GM12892 (cell line): ENCODE results near the gene ZRANB3.

Experiments used
- DNase-seq: peaks from one replicate; pipeline ENCODE4 v3.0.0; 2011; ENCODE audit not compliant: insufficient read length
- FAIRE-seq: peaks from 2 replicates; lab custom pipeline; 2011; peaks lifted over from hg19 to GRCh38; lab: Jason Lieb, UNC
- POLR2A ChIP-seq: IDR thresholded peaks from 2 replicates; pipeline ENCODE4 v1.6.1; 2011; ENCODE audit warnings: low read depth, low read length, control low read depth
- POLR2AphosphoS5 ChIP-seq: IDR thresholded peaks from 2 replicates; pipeline ENCODE4 v1.6.1; 2011; ENCODE audit warnings: low read depth, low read length, control low read depth
- TAF1 ChIP-seq: IDR thresholded peaks from 2 replicates; pipeline ENCODE4 v1.6.1; 2011; ENCODE audit warnings: low read depth, mild to moderate bottlenecking, control low read depth, low read length, borderline replicate concordance

ZRANB3 gene

GRCh38 chr2:135179689-135180088 lies 351.3 kb downstream of the ZRANB3 start:
- DNase-seq (no peak), FAIRE-seq (no peak)
- TF ChIP-seq POLR2A (no peak), POLR2AphosphoS5 (no peak), TAF1 (no peak)

- TF ChIP-seq TAF1 (no peak), POLR2AphosphoS5 (no peak), POLR2A (no peak)
- FAIRE-seq = no peak
- no peak for DNase-seq
Measured at GRCh38 chr2:135175177-135175576, 355.8 kb downstream of the ZRANB3 start.

GRCh38 chr2:135174810-135175093 lies 356.3 kb downstream of the ZRANB3 start:
- no peak for DNase-seq
- no peak for FAIRE-seq
- TF ChIP-seq POLR2AphosphoS5 (no peak), TAF1 (no peak), POLR2A (no peak)

DNA sequence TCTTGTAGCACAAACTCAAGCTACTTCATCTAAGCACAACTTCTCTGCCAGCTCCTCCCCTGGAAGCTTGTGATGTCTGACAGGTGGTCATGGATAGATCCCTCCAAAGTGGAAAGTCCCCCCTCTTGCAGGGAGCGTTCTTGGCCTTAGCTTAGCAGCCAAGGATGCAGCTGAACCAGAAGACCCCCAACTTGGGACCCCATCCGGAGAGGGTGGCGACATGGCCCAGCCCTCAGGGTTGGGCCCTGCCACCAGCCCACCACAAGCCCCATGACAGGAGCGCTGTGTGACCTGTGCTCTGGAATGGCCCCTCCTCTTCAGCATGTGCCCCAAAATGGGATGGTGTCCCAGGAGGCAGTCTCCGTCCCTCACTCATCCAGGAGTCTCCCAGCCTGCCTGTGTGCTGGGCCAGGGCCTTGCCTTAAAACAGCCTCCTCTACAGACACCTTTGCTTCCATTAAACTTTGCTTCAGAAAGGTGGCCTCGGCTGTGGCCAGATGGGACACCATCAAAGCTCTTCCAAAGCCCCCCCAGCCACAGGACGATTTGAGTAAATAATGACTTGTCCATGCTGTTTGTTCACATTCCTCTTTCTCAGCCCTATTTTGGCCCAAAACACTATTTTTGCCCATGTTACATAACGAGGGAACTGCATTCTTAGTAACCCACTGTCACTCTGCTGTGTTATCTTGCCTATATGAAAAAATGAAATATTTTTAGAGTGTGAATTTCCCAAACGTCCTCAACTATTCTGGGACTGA lies 356.8 kb downstream of the ZRANB3 start:
- no peak for FAIRE-seq
- no peak for TF ChIP-seq POLR2A
- TF ChIP-seq POLR2AphosphoS5 = no peak
- TF ChIP-seq TAF1 = no peak

GRCh38 chr2:135169900-135170753 lies 360.9 kb downstream of the ZRANB3 start:
- no peak for DNase-seq
- no peak for TF ChIP-seq POLR2A
- no peak for TF ChIP-seq POLR2AphosphoS5
- TF ChIP-seq TAF1 = no peak
- no peak for FAIRE-seq

More for the DNA sequence above, 356.8 kb downstream of the ZRANB3 start:
- DNase-seq = no peak

- no peak for TF ChIP-seq POLR2A
- TF ChIP-seq POLR2AphosphoS5 = no peak
- no peak for TF ChIP-seq TAF1
- FAIRE-seq (no peak), DNase-seq (no peak)
Measured at GRCh38 chr2:135168204-135168856, 362.7 kb downstream of the ZRANB3 start.

DNA sequence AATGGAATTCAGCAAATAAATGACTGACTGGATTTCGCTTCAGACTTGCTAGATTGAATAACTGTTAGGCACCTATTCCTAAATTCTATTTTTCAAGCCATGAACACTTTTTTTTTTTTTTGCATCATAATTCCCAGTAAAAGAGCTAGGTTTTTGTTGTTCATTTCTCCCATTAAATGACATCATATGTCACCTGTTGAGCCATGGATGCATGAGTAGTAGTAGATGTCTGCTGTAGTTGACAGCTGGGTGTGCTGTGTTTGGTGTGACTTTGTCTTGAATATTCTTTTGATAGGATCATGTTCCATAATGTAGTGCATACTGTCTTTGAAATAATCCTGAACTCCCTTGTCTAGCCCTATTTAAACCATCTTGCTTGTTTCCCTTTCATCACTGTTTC lies 363.7 kb downstream of the ZRANB3 start:
- TF ChIP-seq TAF1 (no peak), POLR2A (no peak), POLR2AphosphoS5 (no peak)
- no peak for FAIRE-seq
- DNase-seq = no peak

- FAIRE-seq = no peak
- no peak for DNase-seq
- TF ChIP-seq POLR2AphosphoS5 (no peak), TAF1 (no peak), POLR2A (no peak)
Measured at GRCh38 chr2:135164431-135164830, 366.6 kb downstream of the ZRANB3 start.

DNA sequence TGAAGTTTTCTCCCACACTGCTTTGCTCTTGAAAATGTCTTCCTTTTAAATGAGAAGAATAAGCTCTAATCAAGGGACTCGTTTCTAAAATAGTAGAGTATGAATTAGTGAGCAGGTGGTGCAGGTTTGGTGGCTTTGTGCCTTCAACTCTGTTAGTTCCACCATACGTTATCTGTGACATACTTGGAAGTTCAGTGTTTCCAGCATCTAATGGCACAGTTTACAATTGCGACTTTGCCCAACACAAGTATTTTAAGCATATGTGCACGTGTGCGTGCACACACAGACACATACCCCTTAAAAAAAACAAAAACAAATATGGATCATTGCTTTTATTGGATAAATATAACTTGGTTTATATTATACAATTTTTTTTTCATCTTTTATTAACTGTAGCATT lies 367.1 kb downstream of the ZRANB3 start:
- DNase-seq (no peak), FAIRE-seq (peak; percentile 68)
- no peak for TF ChIP-seq TAF1
- TF ChIP-seq POLR2AphosphoS5 = no peak
- TF ChIP-seq POLR2A = no peak

GRCh38 chr2:135163306-135163705 lies 367.7 kb downstream of the ZRANB3 start:
- FAIRE-seq (peak; percentile 84), DNase-seq (no peak)
- TF ChIP-seq TAF1 = no peak
- TF ChIP-seq POLR2AphosphoS5 = no peak
- TF ChIP-seq POLR2A = no peak

- FAIRE-seq = no peak
- TF ChIP-seq TAF1 (no peak), POLR2AphosphoS5 (no peak)
- DNase-seq = no peak
Measured at GRCh38 chr2:135162786-135163185, 368.2 kb downstream of the ZRANB3 start.

GRCh38 chr2:135162377-135162776 lies 368.6 kb downstream of the ZRANB3 start:
- FAIRE-seq (peak; percentile 61), DNase-seq (no peak)
- TF ChIP-seq TAF1 = no peak
- TF ChIP-seq POLR2A = no peak
- no peak for TF ChIP-seq POLR2AphosphoS5
